A673 (cell line): ENCODE measurements around the gene NECTIN4. TPM values are rescaled to one million over a fixed set of nuclear protein-coding genes. Genes with fewer than 3 reads are reported as not detected.

Experiments
- BruUV-seq: library from RNA; stranded (reverse); fragments of 400-500 nt; replicated peaks from 2 replicates; lab custom pipeline; 2021; lab: Mats Ljungman, UMichigan
- CTCF ChIA-PET: fragments of 300-600 bp; sonication (Branson Sonifier 250); formaldehyde crosslinking; loops from one replicate; lab custom pipeline; 2022; ENCODE audit warnings: antibody characterized with exemption; lab: Charles Lee
- POLR2A ChIA-PET: fragments of 300-600 bp; sonication (Branson Sonifier 250); formaldehyde crosslinking; loops from one replicate; lab custom pipeline; 2022; ENCODE audit warnings: antibody characterized with exemption; ENCODE audit not compliant: low non-redundant PET; lab: Charles Lee
- DNase-seq: peaks from one replicate; pipeline ENCODE4 v3.0.0-alpha.2; 2015; ENCODE audit warnings: low spot score
- H3K27ac ChIP-seq: fragments of 200-600 bp; sonication (generic); 2 replicates; pipeline ENCODE4 v1.5.1; 2016; ENCODE audit warnings: mixed run types, low read depth, mild to moderate bottlenecking, mixed read lengths, antibody characterized with exemption, low read length; ENCODE audit not compliant: poor library complexity, severe bottlenecking
- H3K27me3 ChIP-seq: fragments of 200-600 bp; sonication (generic); replicated peaks from 2 replicates; pipeline ENCODE4 v1.6.1; 2017; ENCODE audit warnings: mixed run types, low read depth, mild to moderate bottlenecking, mixed read lengths, antibody characterized with exemption, low read length; ENCODE audit not compliant: insufficient read depth, poor library complexity
- H3K36me3 ChIP-seq: fragments of 200-600 bp; sonication (generic); 2 replicates; pipeline ENCODE4 v1.6.1; 2016; ENCODE audit warnings: mixed run types, mild to moderate bottlenecking, mixed read lengths, antibody characterized with exemption, low read length; ENCODE audit not compliant: insufficient read depth, poor library complexity, severe bottlenecking
- H3K4me1 ChIP-seq: fragments of 200-600 bp; sonication (generic); 2 replicates; pipeline ENCODE4 v1.6.1; 2017; ENCODE audit warnings: mixed run types, mild to moderate bottlenecking, mixed read lengths, antibody characterized with exemption, low read length; ENCODE audit not compliant: insufficient read depth, poor library complexity, severe bottlenecking
- H3K4me3 ChIP-seq: fragments of 200-600 bp; sonication (generic); 2 replicates; pipeline ENCODE4 v1.5.1; 2016; ENCODE audit warnings: low read depth, mixed run types, mild to moderate bottlenecking, mixed read lengths, low read length; ENCODE audit not compliant: poor library complexity, severe bottlenecking
- H3K9me3 ChIP-seq: fragments of 200-600 bp; sonication (generic); 2 replicates; pipeline ENCODE4 v1.6.1; 2016; ENCODE audit warnings: mixed run types, low read depth, mild to moderate bottlenecking, mixed read lengths, antibody characterized with exemption, low read length; ENCODE audit not compliant: poor library complexity, severe bottlenecking
- EZH2 ChIP-seq: fragments of 200-600 bp; sonication (generic); IDR thresholded peaks from 2 replicates; pipeline ENCODE4 v1.6.1; 2017; ENCODE audit warnings: borderline replicate concordance, low read depth, mild to moderate bottlenecking, mixed read lengths, antibody characterized with exemption, low read length; ENCODE audit not compliant: poor library complexity, severe bottlenecking
- intact Hi-C: fragments of 100-400 bp; cut with micrococcal nuclease; formaldehyde crosslinking; loops from one replicate; pipeline ENCODE4 v1.10.0; 2022; ENCODE audit not compliant: unreplicated experiment
- total RNA-seq: library from RNA; stranded (reverse); gene quantifications from 2 replicates; pipeline ENCODE4 v1.2.3, GENCODE V29; 2021
- TF ChIP-seq, protein P1 (sequence below): fragments of 300-800, 200-600 bp; sonication (generic); conservative IDR thresholded peaks from 2 replicates; pipeline ENCODE4 v1.5.1; 2017; ENCODE audit warnings: low read depth, mild to moderate bottlenecking, antibody characterized with exemption, low read length, moderate library complexity, mixed read lengths

Gene NECTIN4
- total RNA-seq, 1 experiment from 2014 or later: not detected

DNA sequence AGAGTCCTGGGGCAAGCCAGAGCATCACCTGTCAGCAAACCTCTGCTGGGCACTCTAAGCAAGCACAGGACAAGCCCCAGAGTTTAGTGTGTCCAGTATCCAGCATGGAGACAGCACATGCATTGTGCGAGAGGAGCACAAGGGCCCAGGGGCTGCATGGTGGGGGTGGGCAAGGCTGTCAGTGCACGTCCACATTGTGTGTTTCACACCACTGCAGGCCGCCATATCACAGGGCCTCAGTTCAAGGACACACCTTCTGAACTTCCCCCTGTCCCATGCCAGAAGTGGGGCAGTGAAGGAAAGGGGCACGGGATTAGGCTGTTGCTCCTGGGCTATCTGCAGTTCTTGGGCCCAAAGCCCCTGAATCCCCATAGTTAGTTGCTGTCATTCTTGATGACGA, 49.8 kb downstream of the NECTIN4 start:
- no peaks in the 10 kb centered on the region for H3K27me3 ChIP-seq
- DNase-seq: no peak
- no peak overlapping the region for H3K27ac ChIP-seq
- CTCF ChIA-PET: no interaction called here
- peaks cover 40% of the 10 kb centered on the region for H3K36me3 ChIP-seq
- no peaks in the 10 kb centered on the region for H3K9me3 ChIP-seq
- no TSS peak for BruUV-seq
- intact Hi-C loops: no loop called here
- H3K4me1 ChIP-seq: no peaks in the 10 kb centered on the region
- no peak overlapping the region for H3K4me3 ChIP-seq
- POLR2A ChIA-PET: no interaction called here
- TF ChIP-seq, protein P1, sequence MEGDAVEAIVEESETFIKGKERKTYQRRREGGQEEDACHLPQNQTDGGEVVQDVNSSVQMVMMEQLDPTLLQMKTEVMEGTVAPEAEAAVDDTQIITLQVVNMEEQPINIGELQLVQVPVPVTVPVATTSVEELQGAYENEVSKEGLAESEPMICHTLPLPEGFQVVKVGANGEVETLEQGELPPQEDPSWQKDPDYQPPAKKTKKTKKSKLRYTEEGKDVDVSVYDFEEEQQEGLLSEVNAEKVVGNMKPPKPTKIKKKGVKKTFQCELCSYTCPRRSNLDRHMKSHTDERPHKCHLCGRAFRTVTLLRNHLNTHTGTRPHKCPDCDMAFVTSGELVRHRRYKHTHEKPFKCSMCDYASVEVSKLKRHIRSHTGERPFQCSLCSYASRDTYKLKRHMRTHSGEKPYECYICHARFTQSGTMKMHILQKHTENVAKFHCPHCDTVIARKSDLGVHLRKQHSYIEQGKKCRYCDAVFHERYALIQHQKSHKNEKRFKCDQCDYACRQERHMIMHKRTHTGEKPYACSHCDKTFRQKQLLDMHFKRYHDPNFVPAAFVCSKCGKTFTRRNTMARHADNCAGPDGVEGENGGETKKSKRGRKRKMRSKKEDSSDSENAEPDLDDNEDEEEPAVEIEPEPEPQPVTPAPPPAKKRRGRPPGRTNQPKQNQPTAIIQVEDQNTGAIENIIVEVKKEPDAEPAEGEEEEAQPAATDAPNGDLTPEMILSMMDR: no peak
- no peak for TF ChIP-seq EZH2

DNA sequence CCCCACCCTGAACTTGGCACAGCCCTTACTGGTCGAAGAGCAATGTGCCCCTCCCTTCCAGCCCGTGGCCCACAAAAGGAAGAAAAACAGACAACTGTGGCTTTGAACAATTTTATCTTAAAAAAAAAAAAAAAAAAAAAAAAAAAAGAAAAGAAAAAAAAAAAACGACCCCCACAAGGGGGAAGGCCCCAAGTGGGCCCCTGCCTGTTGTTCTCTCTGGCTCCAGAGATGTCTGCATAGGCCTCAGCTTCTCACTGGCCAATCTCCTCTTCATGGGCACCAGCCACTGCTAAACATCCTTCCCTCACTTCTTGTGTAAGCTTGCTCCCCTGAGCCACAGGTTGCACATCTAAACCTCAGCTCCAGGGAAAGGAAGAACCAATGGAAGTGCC, 50.2 kb downstream of the NECTIN4 start:
- intact Hi-C loops: no loop called here
- no peak for DNase-seq
- no TSS peak for BruUV-seq
- TF ChIP-seq, protein P1: no peak
- no peak for TF ChIP-seq EZH2
- Histone ChIP-seq H3K27ac (no peak overlapping the region), H3K4me3 (no peak overlapping the region), H3K4me1 (no peaks in the 10 kb centered on the region), H3K27me3 (no peaks in the 10 kb centered on the region), H3K9me3 (no peaks in the 10 kb centered on the region), H3K36me3 (peaks cover 40% of the 10 kb centered on the region)
- CTCF ChIA-PET: no interaction called here
- POLR2A ChIA-PET: no interaction called here

DNA sequence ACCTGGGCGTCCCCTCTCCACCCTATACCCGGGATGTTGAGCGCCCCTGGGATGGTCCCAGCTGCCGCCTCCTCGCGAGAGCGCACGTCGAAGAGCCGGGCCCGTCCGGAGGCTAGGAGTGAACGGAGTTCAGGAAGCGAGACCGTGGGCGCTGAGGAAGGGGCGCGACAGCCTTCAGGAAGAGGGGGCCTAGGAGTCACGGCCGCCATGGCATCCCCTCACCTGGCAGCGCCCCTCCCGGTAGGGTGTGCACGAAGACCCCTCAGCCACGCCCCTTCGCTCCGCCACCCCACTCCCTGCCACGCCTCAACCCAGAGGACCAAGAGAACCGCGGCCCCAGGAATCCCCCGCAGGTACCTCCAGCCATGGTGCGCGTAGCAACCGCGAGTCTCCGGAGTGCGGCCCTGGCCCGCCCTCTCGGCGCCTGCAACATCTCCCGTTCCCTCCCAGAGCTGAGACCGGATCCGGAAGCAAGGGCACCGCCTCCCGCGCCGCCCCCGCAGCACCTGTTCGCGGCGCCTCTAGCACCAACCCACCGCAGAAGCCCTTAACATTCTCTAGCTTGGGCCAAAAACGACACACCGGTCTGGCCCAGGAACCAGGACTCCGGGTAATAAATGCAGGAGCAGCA, 50.7 kb downstream of the NECTIN4 start, which contains the start of gene TSTD1:
Gene TSTD1 (minus strand): TSS at position 442 of the 631 bp plus-strand sequence. CDS start 75 bp downstream, at position 367.
- no peaks in the 10 kb centered on the region for H3K27me3 ChIP-seq
- no peaks in the 10 kb centered on the region for H3K9me3 ChIP-seq
- ChIA-PET POLR2A (no interaction called here), CTCF (interaction anchor here (0.6 kb wide), 1 partner anchor 59 kb away, joined by 3 read pairs; no protein-coding TSS in a partner anchor)
- no peak within 1 kb of the TSS for H3K27ac ChIP-seq
- H3K4me3 ChIP-seq: no peak within 1 kb of the TSS
- H3K36me3 ChIP-seq: peaks cover 40% of the 10 kb centered on the region
- intact Hi-C loops: no loop called here
- TF ChIP-seq EZH2: no peak
- TF ChIP-seq, protein P1: no peak
- BruUV-seq: no TSS peak
- H3K4me1 ChIP-seq: no peaks in the 10 kb centered on the region
- no peak for DNase-seq
